Glomerular visceral epithelial cell (primary cell): ENCODE results near the gene GDPD5.

Source experiments
- DNase-seq: peaks from one replicate; pipeline ENCODE4 v3.0.0-alpha.2; 2016; ENCODE audit errors: extremely low spot score

The GDPD5 gene

DNA sequence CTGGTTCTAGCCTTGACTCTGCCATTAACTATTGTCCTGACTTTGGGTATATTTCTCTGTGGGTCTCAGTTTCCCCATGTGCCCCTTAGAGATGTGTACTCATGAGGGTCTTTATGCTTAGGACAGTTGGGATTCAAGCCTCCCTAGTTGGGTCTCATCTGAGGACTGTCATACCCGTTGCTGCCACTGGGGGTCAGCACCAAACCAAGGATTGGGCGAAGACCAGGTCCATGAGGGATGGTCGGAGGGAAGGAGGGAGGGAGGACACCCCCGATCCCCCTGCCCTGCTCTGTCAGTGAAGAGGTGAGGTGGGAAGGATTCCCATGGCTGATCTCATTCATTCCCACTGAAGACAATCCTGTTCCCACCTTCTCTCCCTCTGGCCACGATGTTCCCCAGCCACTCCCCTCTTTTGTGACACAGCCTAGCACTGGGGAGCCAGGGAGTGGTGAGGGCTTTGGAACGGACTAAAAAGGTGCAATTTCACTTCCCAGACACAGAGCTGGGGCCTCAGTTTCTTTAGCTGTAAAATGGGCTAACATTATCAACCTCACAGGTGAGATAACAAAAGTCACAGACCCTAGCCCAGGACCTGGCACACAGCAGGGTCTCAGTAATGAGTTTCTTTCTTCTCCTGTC lies 80.3 kb downstream of the GDPD5 start:
- peak; percentile 58 for DNase-seq

- DNase-seq, result no peak
Observed at GRCh38 chr11:75443043-75443442, 82.7 kb downstream of the GDPD5 start.

- DNase-seq, result no peak
Observed at GRCh38 chr11:75442161-75442885, 83.4 kb downstream of the GDPD5 start.

DNA sequence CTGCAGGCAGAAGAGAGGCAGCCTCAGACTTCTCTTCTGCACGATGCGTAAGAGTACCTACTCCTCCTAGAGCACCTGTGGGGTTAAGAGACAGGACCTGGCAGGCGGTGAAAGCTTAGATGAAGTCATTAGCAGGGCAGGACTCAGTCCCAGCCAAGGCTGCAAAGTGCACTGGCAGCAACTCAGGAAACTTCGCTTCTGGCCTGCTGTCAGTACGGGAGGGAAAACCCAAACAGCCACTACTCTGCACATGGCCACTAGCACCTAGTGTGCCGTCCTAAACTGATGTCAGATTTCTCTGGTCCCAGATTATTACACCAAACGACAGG lies 84.0 kb downstream of the GDPD5 start:
- DNase-seq, result no peak

GRCh38 chr11:75440960-75441803 lies 84.6 kb downstream of the GDPD5 start:
- no peak for DNase-seq

DNA sequence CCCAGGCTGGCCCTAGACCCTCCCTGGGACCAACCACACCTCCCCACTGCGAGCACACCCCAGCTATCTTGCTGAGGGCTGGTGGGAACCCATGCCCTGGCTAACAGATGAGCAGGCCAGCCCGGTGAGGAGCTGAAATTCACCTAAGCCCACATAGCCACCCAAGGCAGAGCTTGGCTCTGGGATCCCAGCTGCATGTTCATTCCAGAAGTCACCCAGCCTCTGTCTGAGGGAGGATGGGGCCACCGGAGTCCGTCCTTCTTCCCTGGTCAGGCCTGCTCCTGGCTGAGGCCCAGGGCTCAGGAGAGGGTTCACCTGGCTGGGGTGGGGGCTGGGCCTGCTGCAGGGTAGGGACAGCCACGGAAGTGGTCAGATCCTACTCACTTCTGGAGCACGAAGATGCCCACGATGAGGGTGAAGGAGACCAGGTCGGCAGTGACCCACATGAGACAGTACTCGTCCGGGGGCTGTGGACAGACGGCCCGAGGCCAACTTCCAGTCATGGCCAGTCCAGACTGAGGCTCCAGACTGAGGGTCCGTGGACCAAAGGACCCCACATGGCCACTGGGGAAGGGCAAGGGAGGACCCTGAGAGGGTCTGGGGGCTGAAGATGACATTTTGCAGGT lies 86.1 kb downstream of the GDPD5 start:
- DNase-seq, result no peak

DNA sequence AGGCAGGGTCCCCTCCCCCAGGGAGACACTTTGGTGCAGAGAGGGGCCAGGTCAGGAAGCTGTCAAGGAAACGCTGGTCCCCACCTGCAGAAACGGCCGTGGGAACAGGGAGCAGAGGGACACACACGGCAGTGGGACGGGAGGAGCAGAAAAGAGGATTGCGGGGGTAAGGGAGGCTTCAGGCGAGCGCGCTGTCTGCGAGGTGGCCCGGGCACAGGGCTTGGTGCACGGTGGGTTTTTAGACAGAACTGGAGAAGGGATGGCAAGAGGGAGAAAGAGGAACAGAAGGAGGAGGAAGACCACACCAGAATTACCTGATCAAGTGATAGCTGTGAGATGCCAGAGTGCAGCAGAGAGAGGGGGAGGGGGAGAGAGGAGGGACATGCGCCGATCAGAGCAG lies 86.7 kb downstream of the GDPD5 start:
- DNase-seq, result no peak

DNA sequence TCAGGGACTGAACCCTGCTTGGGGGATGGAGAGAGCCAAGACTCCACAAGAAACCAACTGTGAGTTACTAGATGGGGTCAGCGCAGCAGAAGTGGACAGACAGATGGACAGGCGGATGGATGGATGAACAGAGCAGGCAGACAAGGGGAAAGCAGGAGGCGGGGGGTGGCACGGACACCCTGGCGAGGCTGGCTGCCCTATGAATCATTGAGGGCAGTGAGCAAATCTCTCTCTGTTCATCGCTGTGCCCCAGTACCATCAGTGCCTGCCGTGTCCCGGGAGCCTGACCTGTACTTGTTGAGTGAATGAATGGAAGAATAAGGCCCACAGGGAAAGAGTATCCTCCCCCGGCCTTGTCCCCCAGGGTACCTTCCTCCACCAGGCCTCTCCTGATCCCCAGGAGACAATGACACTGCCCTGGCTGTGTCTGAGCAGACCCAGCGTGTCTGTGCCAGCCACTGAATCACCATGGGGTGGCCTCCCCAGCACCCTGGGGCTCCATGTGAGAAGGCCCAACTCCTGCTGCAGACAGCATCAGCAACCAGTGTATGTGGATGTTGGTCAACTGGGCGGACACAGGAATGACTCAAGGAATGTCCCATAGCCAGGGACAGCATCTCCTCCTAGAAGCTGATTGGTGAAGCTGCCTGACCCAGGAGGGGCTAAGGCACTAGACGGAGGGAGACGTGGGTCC lies 87.6 kb downstream of the GDPD5 start:
- DNase-seq, result no peak

GRCh38 chr11:75436806-75437205 lies 88.9 kb downstream of the GDPD5 start:
- no peak for DNase-seq

DNA sequence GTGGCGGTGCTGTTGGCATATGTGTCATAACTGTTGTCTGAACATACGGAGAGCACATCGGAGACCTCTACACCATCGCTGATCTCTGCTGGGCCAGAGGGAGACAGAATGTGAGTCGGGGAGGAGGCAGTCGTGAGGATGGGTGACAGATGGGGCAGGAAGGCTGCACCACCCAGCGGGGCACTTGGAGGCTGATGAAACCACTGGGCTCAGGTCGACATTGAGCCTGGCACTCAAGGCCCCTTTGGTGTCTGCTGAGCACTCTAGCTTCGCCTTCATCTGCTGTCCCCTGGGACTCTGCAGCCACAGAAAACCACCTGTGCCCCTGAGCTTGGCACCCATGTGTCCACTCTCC lies 90.2 kb downstream of the GDPD5 start:
- no peak for DNase-seq

- no peak for DNase-seq
Observed at GRCh38 chr11:75434886-75435570, 90.7 kb downstream of the GDPD5 start.

- DNase-seq, result no peak
Observed at GRCh38 chr11:75434051-75434450, 91.7 kb downstream of the GDPD5 start.

GRCh38 chr11:75433443-75433842 lies 92.3 kb downstream of the GDPD5 start:
- DNase-seq, result no peak

GRCh38 chr11:75432911-75433321 lies 92.8 kb downstream of the GDPD5 start, which contains the start of gene KLHL35:
TSS of gene KLHL35 (minus strand) at chr11:75433203. CDS start at chr11:75430629, 2,574 bp downstream.
- no peak for DNase-seq

GRCh38 chr11:75431533-75432525 lies 93.9 kb downstream of the GDPD5 start:
- no peak for DNase-seq

DNA sequence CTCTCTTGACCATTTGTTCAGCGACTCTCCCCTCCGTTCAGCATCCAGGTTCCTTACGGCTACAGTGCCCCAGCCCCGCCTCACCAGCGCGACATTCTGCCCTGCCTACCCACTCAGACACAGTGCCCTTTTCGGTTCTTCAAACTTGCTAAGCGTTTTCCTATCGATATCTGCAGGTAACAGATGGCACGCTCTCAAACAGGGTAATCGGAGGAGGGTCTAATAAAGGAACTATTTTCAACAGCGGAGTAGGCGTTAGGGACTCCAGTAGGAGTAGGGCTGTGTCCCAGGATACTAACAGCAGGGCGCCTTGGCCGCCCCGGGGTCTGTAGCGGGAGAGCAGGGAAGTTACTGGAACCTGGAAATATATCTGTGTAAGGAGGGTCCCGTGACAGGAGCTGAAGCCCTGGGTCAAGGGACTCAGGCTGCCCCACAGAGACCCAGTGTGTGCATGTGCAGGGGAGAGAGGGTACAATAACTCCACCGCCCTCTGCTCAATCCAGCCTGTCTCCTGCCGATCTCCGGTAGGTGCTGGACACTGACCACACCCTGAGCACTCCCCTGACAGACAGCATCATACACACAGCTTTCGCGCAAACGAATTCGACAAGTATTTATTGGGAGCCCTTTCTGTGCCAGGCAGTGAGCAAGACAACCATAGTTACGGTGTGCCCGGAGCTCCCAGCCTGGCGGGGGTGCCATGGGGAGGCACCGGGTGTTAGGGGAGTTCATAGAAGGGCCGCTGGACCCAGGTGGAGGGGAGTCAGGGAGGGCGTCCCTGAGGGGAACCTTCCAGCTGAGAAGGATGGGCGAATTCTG lies 94.8 kb downstream of the GDPD5 start:
- no peak for DNase-seq

DNA sequence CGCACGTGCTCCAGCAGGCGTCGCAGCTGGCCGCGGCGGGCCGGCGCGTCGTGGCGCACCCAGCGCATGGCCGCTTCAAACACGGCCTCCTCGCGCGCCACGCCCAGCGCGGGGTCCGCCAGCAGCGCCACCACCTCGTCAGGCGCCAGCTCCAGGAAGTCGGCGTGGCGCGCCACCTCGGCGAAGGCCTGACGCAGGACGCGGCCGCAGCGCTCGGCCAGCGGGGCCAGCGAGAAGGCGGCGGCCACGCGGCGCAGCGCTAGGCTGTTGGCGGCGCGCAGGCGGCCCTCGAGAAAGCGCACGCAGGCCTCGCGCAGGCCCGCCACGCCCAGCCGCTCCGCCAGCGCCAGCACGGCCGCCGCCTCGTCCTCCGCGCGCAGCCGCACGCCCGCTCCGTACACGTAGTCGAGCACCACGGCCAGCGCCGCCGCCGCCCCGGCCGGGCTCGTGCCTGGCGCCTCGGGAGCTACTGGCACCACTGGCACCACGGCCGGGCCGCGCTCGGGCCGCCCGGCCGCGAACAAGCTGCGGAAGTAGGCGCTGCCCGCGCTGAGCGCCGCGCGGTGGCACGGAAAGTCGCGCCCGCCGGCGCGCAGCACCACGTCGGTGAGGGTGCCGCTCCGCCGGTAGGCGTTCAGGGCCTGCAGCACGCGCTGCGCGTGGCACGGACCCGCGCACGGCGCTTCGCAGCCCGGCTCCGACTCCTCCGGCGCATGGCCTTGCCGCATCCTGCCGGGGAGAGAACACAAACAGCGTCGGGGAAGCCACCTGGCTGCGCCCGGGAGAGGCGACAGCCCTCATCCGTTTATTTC lies 95.6 kb downstream of the GDPD5 start:
- peak; percentile 50 for DNase-seq

DNA sequence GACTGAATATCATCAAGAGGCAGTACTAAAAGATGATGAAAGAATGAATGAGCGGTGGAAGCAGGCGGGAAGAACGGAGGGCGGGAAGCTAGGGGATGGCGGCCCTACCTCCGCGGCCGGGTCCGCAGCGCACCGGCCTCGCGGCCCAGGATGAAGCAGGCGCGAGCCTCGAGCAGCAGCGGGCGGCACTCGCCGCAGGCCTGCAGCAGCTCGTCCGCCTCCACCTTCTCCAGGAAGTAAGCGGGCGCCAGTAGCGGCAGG lies 96.2 kb downstream of the GDPD5 start:
- DNase-seq, result no peak
